Fibroblast of the aortic adventitia (primary cell): ENCODE results near the gene PRRC1. TPM values are rescaled to one million over a fixed set of nuclear protein-coding genes. Genes with fewer than 3 reads are reported as not detected.
"Not testable (repeated sequence)": the region's sequence is repeated elsewhere in the genome, so short reads cannot be mapped to it uniquely, and the experiment has no call there.

Source experiments
- DNase-seq: peaks from one replicate; pipeline ENCODE4 v3.0.0-alpha.2; 2010; ENCODE audit warnings: low read depth
- H3K4me3 ChIP-seq: 2 replicates; pipeline ENCODE4 v1.5.1; 2011; ENCODE audit warnings: low read depth, mild to moderate bottlenecking, control low read depth, low read length, moderate library complexity
- total RNA-seq: library from RNA; depleted of rRNA; stranded (reverse); fragments of >200 nt; gene quantifications from 2 replicates; pipeline ENCODE4 v1.2.3, GENCODE V29; 2012; ENCODE audit warnings: low replicate concordance
- TF ChIP-seq, protein P1 (sequence below): IDR thresholded peaks from 2 replicates; pipeline ENCODE4 v1.5.1; 2011; ENCODE audit warnings: mild to moderate bottlenecking, low read length, control low read depth, inconsistent platforms; ENCODE audit not compliant: insufficient read depth

The PRRC1 gene
- total RNA-seq, 1 donor, result 79.5 TPM

DNA sequence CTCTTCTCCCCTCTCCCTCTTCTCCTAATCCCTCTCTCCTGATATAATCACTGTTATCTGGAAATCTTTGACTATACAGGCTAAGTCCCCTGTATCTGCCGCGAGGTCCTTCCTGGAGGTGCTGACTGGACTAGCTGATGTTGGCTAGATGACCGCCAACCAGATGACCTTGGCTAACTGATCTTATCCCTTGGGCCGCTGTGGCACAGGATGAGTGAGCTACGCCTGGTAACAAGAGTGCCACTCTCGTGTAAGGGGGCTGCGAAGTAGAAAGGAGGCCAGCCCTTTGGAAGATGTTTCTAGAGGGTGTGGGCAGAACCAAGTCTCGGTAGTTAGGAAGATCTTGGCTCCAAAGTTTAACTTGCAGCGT is 345 bp upstream of the PRRC1 start:
- DNase-seq, result no peak
- peak overlapping the region; percentile 70 for H3K4me3 ChIP-seq
- TF ChIP-seq, protein P1, sequence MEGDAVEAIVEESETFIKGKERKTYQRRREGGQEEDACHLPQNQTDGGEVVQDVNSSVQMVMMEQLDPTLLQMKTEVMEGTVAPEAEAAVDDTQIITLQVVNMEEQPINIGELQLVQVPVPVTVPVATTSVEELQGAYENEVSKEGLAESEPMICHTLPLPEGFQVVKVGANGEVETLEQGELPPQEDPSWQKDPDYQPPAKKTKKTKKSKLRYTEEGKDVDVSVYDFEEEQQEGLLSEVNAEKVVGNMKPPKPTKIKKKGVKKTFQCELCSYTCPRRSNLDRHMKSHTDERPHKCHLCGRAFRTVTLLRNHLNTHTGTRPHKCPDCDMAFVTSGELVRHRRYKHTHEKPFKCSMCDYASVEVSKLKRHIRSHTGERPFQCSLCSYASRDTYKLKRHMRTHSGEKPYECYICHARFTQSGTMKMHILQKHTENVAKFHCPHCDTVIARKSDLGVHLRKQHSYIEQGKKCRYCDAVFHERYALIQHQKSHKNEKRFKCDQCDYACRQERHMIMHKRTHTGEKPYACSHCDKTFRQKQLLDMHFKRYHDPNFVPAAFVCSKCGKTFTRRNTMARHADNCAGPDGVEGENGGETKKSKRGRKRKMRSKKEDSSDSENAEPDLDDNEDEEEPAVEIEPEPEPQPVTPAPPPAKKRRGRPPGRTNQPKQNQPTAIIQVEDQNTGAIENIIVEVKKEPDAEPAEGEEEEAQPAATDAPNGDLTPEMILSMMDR, result no peak

- TF ChIP-seq, protein P1, result no peak
- H3K4me3 ChIP-seq, result peak overlapping the region; percentile 98
- peak; percentile 78 for DNase-seq
Observed at GRCh38 chr5:127518319-127518621, 830 bp downstream of the PRRC1 start.

DNA sequence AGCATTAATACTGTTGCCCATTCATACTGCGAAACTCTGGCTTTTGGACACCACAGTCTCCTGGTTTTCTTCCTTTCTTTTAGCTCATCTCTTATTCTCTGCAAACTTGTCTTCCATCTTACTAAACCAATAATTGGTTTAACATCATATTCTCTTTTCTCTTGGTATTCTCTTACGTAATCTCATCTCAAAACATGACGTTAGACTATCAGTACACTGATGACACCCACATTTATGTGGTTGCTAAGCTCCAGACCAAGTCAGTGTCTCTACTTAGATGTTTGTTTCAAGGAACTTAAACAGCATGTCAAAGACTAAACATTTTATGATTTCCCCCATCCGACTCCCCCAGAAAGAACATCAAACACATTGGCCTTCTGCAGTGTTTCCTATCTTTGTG is 2.1 kb downstream of the PRRC1 start:
- TF ChIP-seq, protein P1, result no peak
- DNase-seq, result no peak
- H3K4me3 ChIP-seq, result peak overlapping the region; percentile 98

GRCh38 chr5:127521138-127521770 is 3.8 kb downstream of the PRRC1 start:
- DNase-seq, result no peak
- TF ChIP-seq, protein P1, result no peak

DNA sequence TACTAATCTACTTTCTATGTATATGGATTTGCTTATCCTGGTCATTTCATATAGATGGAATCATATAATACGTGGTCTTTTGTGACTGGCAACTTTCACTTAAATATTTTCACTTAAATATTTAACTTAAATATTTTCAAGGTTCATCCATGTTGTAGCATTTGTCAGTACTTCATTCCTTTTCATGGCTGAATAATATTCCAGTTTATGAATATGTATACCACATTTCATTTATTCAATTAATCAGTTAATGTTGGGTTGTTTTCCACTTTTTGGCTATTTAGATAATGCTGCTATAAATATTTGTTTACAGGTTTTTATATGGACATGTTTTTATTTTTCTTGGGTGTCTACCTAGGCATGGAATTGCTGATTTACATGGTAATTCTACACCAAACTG is 7.7 kb downstream of the PRRC1 start:
- TF ChIP-seq, protein P1, result no peak
- H3K4me3 ChIP-seq, result no peak overlapping the region
- no peak for DNase-seq

More at GRCh38 chr5:127521138-127521770, 3.8 kb downstream of the PRRC1 start:
- no peak overlapping the region for H3K4me3 ChIP-seq

DNA sequence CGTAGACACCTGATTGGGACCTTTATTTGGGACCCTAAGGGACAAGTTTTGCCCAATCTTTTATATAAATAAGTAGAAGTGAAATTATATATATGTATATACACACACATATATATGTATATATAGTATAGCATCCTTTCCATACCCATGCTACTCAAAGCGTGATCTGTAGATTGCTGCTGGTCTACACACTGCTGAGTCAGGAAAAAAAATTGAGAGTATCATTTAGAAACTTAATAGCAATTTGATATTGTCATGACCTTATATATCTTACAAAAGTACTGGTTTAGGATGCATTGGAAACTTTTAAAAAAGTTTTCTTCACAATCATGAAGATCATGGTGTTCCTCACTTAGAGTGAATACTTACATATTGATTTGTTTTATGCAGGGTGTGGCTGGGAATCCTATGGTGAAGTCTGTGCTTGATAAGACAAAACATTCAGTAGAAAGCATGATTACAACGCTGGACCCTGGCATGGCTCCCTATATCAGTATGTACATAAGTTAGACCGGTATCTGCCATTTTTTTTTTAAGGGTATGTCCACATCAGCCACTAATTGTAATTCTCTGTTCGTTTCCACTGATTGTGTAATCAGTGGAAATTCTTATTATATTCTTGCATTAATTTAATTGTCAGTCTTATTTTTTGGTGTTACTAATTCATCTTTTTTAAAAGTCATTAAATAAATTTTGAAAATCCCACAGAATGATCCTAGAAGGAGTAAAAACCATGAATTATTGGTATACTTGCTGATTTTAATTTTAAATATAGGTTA is 12.7 kb downstream of the PRRC1 start:
- DNase-seq, result no peak
- TF ChIP-seq, protein P1, result no peak
- no peak overlapping the region for H3K4me3 ChIP-seq

DNA sequence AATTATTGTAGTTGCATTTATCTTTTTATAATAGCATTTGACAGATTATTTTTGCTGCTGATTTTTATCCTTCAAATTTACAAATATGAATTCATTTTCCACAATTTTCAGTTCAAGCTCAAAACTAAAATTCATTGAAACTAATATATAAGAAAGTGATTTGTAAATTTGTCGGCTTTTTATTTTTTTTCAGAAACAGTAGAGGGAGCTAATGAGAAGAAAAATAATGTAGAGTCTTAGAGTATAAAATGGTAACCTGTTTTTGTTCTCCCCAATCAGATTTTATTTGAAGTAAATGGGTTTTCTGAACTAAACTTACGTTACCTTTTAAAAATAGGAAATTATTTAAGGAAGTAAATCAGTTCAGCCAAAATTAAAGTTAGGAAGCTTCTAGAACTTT is 19.2 kb downstream of the PRRC1 start:
- DNase-seq, result peak; percentile 35
- H3K4me3 ChIP-seq, result no peak overlapping the region
- TF ChIP-seq, protein P1, result peak; percentile 39

- DNase-seq, result not testable (repeated sequence)
Observed at GRCh38 chr5:127540553-127540952, 23.1 kb downstream of the PRRC1 start.

DNA sequence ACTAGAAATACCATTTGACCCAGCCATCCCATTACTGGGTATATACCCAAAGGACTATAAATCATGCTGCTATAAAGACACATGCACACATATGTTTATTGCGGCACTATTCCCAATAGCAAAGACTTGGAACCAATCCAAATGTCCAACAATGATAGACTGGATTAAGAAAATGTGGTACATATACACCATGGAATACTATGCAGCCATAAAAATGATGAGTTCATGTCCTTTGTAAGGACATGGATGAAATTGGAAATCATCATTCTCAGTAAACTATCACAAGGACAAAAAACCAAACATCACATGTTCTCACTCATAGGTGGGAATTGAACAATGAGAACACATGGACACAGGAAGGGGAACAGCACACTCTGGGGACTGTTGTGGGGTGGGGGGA is 27.8 kb downstream of the PRRC1 start:
- DNase-seq, H3K4me3 ChIP-seq: not testable (repeated sequence)

More at GRCh38 chr5:127540553-127540952, 23.1 kb downstream of the PRRC1 start:
- H3K4me3 ChIP-seq, result not testable (repeated sequence)
